HG03175 (cell line): Measurements from ENCODE around the gene TAF3.

Experiments used
- ATAC-seq: cut with Tn5 transposase; IDR thresholded peaks from one replicate; pipeline ENCODE4 v1.9.1; 2021; ENCODE audit warnings: mild to moderate bottlenecking, moderate library complexity; ENCODE audit not compliant: unreplicated experiment

TAF3 gene

DNA sequence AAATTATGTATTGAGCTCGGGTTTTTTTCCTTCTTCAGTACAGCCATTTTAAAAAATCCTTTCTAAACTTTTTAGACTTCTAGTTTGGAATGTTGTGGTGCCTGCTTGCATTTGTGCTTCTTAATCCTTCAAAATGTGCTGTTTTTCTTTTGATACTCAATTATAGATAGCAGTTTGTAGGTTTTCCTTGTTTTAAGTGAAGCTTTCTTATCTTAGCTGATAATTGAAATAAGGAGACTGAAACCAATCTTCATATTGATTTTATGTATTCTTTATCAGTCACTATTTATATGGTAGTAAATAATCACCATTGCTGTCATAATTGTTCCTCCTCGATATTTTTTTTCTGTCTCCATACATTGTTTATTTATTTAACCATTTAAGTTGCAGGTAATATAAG lies 56.6 kb downstream of the TAF3 start:
- no peak for ATAC-seq

DNA sequence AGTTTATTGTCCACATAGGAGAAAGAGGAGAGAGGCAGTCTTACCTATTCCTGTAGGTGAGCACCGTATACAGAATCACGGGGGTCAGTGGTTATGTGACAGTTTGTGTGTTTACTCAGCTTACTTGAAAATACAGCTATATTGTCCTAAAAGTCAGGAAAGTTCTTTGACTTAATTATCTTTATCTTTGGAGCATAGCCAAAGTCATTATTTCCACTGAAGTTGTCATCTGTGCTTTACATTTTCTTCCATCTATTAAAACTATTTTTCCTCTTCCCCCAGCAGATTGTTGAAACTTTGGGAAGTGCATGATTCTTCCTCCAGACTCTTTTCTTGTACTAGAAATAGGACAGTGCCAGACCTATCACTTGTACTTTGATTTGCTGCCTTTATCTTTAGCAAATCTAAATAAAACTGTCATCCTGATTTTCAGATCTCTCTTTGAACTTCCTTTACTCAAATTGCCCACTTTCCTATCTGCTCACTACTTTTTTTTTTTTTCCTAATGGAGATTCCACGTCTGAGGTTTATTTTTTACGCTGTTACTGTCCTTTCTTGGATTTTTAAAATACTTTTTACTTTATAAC lies 58.3 kb downstream of the TAF3 start:
- ATAC-seq, result no peak

DNA sequence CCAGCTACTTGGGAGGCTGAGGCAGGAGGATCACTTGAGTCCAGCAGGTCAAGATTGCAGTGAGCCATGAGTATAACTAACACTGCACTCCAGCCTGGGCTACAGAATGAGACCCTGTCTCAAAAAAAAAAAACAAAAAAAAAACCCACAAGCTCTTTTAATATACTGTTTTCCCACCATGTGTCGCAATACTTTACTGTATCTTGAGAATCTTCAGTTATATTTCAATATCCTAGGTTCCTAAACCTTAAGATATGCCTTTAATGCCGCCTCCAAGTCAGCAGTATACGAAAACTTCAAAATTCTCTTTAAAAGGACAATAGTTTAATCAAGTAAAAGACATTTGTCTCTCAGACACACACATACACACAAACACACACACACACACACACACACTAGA lies 62.8 kb downstream of the TAF3 start:
- no peak for ATAC-seq

DNA sequence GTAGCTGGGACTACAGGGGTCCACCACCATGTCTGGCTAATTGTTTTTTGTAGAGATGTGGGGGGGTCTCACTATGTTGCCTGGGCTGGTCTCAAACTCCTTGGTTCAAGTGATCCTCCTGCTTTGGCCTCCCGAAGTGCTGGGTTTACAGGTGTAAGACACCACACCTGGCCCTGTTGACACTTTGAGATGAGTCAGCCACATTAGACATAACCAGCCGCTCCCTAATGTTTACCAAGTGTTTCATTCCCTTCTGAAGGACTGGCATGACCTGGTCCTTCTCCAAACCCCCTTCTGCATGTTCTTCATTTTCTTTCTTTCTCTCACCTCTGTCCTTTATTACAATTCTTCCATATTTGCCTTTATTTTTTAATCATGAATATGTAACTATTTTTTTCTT lies 67.8 kb downstream of the TAF3 start:
- ATAC-seq, result no peak

DNA sequence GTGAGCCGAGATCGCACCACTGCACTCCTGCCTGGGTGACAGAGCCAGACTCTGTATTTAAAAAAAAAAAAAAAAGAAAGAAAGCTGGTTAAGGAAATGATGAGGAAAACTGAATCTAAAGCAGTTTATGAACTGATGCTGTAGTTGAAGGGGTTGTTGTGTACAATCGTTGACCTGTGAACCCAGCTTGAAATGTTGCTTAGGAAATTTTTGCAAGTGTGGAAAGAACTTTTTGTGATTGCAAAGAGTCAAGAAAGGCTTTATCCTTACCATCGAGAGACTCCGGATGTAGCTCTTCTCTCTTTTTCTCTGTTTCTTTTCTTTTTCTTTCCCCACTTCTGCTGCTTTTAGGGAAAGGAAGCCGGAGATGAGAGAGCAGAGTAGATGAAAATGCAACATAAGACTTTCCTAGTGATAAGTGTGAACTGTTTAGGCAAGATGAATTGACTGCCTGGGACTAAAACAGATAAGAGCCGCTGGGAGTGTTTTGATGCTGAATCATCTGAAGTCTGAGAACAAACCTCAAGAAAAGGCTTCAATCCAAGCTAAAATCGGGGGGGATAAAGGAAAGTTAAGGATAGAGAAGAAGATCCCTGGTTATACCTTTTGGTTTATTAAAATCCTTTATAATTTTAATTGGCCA lies 69.0 kb downstream of the TAF3 start:
- ATAC-seq, result no peak

DNA sequence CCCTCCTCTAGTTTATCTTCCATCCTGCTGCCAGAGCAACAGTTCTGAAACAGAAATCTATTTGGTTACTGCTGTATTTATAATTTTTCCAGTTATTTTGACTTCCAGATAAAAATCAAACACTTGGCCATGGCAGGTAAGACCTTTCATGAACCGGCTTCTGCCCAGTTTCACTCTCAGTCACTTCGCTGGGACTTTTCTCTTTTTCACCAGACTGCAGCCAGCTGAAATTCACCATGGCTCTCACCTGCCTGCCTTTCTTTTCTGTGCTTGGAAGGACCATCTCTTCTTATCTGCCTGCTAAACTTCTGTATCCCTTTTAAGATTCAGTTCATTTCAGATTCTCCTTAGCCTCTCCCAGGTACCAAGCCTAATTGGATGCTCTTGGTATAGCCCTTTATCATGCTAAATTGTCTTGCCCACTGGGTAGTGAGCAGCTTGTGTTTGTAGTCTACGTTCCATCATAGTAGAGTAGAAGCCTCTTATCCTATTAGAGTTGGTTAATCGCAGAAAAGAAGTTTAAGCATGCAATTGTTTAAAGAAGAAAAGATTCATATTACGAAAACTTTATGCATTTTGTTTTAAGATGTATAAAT lies 71.7 kb downstream of the TAF3 start:
- no peak for ATAC-seq

DNA sequence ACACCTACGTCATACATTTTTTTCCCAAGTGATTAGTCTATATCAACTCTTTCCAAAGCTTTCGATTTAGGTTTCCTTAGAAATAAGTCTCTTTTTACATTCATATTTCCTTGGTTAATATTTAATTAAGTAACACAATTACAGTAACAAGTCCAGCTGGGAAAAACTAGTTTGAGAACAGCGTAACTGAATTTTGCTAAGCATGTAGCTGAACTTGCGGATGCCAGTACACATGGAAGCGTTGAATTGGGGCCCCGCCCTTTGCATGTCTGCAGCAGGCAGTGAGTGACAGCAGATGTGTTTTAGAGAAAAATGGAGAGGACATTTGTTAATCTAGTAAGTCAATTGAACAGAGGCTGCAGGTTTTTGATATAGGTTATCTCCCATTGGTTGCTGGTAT lies 72.5 kb downstream of the TAF3 start:
- no peak for ATAC-seq

DNA sequence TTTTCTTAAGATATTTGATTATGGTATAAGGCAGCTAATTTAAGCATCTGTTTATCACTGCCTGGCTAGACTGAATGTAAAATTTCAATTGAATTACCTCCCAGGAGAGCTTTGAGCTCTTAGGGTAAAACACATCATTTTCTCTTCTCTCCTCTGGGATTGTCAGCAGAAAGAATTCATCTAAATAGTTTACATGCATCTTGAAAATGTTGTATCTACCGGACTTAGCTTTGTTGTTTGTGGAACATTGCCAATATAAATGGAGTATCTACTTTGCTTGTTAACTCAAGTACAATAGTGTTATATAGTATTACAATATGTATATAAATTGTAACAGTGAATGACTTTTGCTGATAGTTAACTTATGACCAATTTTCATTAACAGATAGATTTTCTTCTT lies 73.3 kb downstream of the TAF3 start:
- ATAC-seq, result no peak

DNA sequence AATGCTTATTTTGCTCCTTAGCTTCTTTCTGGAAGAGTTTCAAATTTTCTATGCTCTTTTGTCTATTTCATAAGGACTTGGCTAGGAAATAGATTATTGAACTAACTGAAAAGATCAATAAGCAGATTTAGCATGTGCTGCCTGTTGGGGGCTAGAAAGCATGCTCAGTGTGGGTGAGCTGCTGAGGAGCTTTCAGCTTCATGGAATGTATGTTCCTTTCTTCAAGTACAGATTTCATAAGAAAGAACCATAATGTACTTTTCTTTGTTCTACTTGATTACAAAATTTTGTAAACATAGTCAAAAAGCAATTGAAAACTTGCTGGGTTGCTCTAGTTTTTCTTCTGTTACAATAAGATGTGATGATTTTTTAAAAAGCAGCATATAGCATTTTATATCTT lies 73.8 kb downstream of the TAF3 start:
- no peak for ATAC-seq

DNA sequence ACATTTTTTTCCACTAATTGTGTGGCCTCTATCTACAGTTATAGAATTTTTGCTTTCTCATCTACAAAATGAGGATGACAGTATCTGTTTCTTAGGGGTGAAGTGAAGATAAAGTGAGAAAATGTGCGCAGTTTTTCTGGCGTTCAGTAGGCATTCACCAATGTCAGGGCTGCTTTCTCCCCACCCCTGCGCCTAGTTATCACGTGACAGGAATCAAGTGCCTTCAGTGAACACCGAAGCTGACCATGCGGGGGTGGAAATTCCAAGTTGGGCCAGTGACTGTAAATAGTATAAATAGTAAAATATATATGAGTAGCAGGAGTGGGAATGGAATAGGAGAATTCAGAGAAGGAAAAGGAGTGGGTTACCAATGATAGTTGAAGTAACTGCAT lies 77.4 kb downstream of the TAF3 start:
- ATAC-seq, result no peak

DNA sequence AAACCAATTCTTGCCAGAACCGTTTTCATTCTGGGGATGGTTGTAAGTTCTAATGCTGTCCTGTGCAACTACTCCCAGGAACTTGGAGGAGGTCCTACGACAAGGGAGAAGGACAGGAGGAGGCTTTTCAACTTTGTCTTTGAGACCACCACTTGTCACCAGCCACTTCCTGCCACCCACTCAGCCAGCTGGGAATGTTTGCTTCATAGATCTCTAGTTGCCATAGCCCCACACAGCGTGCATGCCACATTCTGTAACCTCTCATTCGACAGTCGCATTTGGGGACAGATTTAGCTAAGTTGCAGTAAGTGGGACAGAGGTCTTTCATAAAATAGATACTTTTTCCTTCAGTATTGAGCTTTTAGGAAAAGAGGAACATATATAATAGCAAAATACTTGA lies 78.0 kb downstream of the TAF3 start:
- no peak for ATAC-seq

DNA sequence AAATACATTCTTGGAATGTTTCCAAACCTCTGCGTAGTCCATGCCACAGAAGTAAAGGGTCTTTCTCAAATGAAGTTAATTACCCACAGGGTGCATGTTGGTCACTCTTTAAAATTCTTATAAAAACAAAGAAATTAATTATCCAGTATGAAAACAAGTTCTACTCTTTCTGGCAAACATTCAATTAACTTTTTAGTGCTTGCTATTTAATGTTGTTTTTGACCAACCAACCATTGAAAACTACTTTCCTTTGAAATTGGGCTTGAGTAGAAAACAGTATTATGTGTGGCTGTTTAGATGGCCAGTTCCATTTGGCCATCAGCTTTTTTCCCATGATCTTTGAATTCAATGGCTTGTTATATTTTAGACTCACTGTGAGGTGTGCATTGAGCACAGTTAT lies 83.0 kb downstream of the TAF3 start:
- no peak for ATAC-seq

DNA sequence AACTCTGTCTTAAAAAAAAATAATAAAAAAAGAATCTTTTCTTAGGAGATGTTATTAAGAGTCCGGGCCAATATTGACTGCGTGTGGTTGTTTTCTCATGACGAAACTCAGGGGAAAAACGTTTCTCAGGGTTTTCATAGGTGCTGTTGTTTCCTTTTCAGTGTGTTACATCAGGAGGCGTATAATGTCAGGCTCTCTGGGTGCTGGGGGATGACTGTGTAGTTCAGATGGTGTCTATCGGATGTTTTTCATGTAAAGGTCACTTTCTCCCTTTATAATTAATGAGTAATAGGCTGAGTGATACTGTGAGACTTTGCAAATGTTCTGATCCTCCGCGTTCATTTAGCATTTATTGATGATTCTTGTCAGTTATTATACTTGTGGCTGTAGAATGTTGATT lies 84.1 kb downstream of the TAF3 start:
- ATAC-seq, result no peak

DNA sequence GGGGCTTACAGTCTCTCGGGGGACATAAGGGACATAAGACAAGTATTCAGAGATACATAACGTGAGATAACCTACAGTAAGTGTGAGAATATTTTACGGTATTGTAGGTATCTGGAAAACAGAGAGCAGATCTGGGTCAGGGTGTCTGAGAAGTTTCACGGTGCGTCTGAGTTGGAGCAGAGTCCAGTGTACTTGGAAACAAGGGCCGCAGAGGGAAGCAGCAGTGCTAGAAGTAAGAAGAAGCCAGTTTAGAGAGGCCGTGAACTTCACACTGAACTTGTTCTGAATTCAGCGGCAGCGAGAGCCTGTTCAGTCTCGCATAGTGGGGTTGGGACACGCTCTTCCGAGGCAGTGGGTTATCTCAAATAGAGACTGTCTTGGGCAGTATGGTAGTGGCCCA lies 85.5 kb downstream of the TAF3 start:
- no peak for ATAC-seq

DNA sequence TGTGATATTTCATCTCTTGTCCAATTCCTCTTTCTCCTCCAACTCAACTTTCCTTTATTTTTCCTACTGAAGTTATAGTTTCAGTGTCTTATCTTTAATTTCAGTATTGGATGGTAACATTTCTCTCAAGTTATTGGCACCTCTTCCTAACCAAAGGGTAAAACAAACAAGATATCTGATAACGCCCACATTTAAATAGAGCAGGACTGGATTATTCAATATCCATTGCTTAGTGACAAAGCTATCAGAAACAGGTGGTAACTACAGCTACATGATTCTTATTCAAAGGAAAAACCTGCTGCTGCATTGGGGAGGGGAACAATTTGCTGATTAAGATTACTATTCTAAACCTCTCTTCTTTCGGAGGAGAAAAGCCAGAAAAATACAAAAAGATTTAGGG lies 87.8 kb downstream of the TAF3 start:
- ATAC-seq, result no peak

DNA sequence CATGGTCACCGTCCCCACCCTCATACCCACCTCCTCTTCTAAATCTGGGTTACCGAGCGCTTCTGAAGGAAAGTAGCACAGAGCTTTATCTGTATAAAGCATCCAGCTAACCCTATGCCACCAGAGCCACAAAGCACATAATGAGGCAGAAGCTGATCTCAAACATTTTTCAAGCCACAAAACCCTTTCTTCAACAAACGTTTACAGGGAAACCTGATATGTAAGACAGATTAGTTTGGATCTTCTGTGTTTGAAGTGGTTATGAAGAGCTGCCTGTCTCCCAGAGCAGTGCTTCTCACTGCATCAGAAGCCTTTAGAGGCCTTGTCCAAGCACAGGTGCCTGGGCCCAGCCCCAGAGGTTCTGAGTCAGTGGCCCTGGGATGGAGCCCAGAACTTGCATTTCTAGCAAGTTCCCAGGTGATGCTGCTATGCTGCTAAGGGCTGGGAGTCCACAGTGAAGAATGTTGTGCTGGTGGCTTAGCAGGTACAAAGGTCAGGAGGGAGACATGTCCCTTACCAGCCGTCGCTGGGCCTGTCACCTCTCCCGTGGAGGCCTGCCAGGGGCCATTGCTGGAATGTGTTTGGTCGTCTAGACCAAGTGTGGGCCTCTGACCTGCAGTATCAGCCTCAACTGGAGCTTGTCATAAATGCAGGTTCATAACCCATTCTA lies 90.4 kb downstream of the TAF3 start:
- ATAC-seq, result no peak

DNA sequence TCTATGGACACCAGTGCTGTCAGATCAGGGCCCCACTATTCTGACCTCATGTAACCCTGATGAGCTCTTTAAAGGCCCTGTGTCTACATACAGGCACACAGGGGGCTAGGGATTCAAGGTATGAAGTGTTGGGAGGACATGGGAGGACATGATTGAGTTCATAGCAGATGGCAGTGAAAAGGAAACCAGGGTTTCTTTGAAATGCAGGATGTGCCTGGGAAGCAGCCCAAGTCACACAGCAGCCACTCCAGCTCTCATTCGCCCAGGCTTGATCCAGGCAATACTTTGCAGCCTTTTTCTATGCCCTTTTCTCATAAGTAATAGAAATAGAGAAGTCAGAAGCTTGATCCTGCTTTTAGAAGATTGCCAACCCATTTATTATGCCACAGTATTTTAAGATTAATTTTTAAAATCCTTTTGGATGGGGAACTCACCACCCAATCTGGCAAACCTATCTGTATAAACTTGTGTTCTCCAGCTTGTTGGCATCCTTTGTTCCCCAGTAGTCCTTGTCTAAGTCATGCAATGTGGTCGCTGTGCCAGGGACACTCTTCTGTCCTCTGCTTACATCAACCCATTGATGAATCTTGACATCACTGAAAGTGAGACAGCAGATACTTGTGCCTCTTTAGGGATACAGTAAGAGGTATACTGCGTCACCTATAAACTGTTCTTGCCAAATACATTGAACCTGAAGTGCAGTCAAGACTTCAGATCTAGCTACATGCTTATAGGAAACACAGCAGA lies 95.0 kb downstream of the TAF3 start:
- ATAC-seq, result no peak

DNA sequence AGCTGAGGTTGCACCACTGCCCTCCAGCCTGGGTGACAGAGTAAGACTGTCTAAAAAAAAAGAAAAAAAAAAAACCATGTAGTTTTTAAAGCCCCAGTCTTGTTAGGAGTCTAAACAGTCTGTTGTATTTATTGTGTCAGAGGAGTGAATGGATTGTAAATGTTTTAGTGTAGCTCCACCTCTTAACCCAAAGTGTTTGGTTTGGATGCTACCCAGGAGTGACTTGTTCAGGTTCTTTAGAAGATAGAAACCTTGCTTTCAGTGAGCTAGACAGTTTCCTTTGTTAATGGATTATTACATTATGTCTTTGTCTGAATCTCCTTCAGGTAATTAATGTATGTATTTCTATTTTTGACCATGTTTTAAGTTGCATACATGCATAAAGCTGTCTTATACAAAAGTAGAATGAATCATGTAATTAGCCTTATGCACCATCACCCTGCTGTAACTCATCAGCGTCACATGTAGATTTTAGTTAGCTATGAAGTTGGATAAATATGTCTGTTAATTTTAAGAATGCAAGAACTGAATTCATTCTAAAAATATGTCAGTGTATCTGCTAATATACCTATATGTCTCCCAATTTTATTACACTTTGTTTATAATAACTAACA lies 97.7 kb downstream of the TAF3 start:
- no peak for ATAC-seq

DNA sequence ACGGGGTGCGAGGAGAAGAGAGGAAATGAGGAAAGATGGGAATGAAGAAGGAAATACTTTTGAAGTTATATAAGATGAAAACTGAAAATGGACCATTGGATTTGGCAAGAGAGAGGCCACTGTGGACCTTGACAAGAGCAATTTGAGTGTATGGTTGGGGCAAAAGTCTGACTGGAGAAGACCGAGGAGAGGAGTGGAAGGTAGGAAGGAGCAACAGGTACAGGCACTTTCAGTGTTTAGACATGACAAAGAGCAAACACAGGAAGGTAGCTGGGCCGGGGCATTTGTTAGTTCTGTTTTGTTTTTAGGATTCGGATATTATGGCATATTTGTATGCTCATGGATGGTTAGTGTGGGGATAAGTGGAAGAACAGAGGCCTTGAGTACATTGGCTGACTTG lies 99.4 kb downstream of the TAF3 start:
- no peak for ATAC-seq

DNA sequence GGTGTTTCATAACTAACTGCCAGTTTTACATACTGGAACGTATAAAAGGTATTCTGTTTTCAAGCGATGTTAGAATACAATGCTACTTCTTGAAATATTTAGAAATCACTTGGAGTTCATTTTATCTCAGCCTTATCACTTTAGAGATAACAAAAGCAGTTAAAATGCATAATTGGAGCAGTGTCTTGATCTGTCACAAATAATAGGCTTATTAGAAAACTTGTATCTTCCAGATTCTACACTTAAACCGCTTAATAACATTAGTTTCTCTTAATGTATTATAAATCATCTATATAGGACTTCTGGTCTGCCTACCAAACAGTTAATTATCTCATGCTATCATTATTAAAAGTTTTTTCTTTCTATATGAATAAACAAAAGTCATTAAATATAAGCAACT lies 104.4 kb downstream of the TAF3 start:
- ATAC-seq, result no peak

DNA sequence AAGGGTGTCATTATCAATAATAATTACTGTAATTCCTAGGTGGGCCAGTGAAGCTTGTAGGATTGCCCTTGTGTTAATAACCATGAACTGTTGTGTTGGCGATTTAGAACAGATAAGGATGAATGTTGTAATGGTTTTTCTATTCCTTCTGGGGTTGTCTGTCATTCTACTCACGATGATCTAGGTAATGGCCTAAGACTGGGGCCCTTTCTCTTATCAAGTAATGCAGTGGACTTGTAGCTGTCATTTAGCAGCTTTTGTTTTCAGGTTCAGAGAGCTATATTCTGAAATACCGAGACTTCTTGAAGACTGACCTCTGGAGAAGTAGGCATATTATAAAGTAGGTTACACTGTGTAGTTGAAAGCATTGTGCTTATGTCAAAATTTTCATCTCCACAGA lies 110.2 kb downstream of the TAF3 start:
- ATAC-seq, result no peak
